Stimulated activated CD4-positive, alpha-beta T cell treated with anti-CD3 and anti-CD28 coated beads, Interleukin-2, amount 100 ng/mL, for 48 hours (primary cell): Measurements from ENCODE around the gene FRRS1.
"Not testable (repeated sequence)": the region's sequence is repeated elsewhere in the genome, so short reads cannot be mapped to it uniquely, and the experiment has no call there.

ENCODE experiments used
- DNase-seq, 2 donors: peaks; one replicate each; pipeline ENCODE4 v3.0.0-alpha.2; 2020

Gene FRRS1

GRCh38 chr1:99764909-99765308, 1.5 kb downstream of the FRRS1 start:
- DNase-seq = no peak

GRCh38 chr1:99764439-99764838, 2.0 kb downstream of the FRRS1 start:
- no peak for DNase-seq

GRCh38 chr1:99763956-99764355, 2.5 kb downstream of the FRRS1 start:
- no peak for DNase-seq

GRCh38 chr1:99761774-99762173, 4.7 kb downstream of the FRRS1 start:
- no peak for DNase-seq

- DNase-seq = no peak
Observed at GRCh38 chr1:99759518-99760160, 6.8 kb downstream of the FRRS1 start.

GRCh38 chr1:99758686-99759517, 7.5 kb downstream of the FRRS1 start:
- not testable (repeated sequence) for DNase-seq

- DNase-seq = no peak
Observed at GRCh38 chr1:99758073-99758511, 8.3 kb downstream of the FRRS1 start.

GRCh38 chr1:99756598-99756997, 9.8 kb downstream of the FRRS1 start:
- DNase-seq = no peak

GRCh38 chr1:99755664-99756063, 10.8 kb downstream of the FRRS1 start:
- DNase-seq = no peak

GRCh38 chr1:99754697-99755096, 11.7 kb downstream of the FRRS1 start:
- no peak for DNase-seq

GRCh38 chr1:99754055-99754626, 12.3 kb downstream of the FRRS1 start:
- DNase-seq = no peak

- DNase-seq = no peak
Observed at GRCh38 chr1:99751877-99752504, 14.4 kb downstream of the FRRS1 start.

GRCh38 chr1:99749504-99750347, 16.7 kb downstream of the FRRS1 start:
- DNase-seq = no peak

- DNase-seq = no peak
Observed at GRCh38 chr1:99748419-99748818, 18.0 kb downstream of the FRRS1 start.

- no peak for DNase-seq
Observed at GRCh38 chr1:99745684-99746083, 20.8 kb downstream of the FRRS1 start.

GRCh38 chr1:99745061-99745460, 21.4 kb downstream of the FRRS1 start:
- no peak for DNase-seq

GRCh38 chr1:99740141-99740540, 26.3 kb downstream of the FRRS1 start:
- DNase-seq = no peak

- DNase-seq = no peak
Observed at GRCh38 chr1:99738858-99739465, 27.5 kb downstream of the FRRS1 start.

- no peak for DNase-seq
Observed at GRCh38 chr1:99737016-99737415, 29.4 kb downstream of the FRRS1 start.

- no peak for DNase-seq
Observed at GRCh38 chr1:99735852-99736251, 30.6 kb downstream of the FRRS1 start.

GRCh38 chr1:99731384-99731783, 35.1 kb downstream of the FRRS1 start:
- no peak for DNase-seq
